GM23338 (cell line): ENCODE results near the gene CAPN15. TPM values are rescaled to one million over a fixed set of nuclear protein-coding genes. Genes with fewer than 3 reads are reported as not detected.

ENCODE experiments used
- ATAC-seq: fragments of 200-7000 bp; cut with Tn5 transposase; 3 replicates; pipeline ENCODE4 v1.9.1; 2020
- DNase-seq: peaks from one replicate; pipeline ENCODE4 v3.0.0-alpha.2; 2015; ENCODE audit warnings: low spot score
- H2AFZ ChIP-seq: fragments of 200-600 bp; sonication (generic); 2 replicates; pipeline ENCODE4 v1.8.0; 2016; ENCODE audit warnings: antibody characterized with exemption, mild to moderate bottlenecking, moderate library complexity
- H3F3A ChIP-seq: fragments of 200-600 bp; sonication (generic); replicated peaks from 2 replicates; pipeline ENCODE4 v1.8.0; 2017; ENCODE audit warnings: antibody characterized with exemption, mixed run types, low read depth
- H3K27ac ChIP-seq: fragments of 200-600 bp; sonication (generic); 2 replicates; pipeline ENCODE4 v1.6.1; 2016; ENCODE audit warnings: low read depth
- H3K27me3 ChIP-seq: fragments of 200-600 bp; sonication (generic); 2 replicates; pipeline ENCODE4 v1.8.0; 2016; ENCODE audit warnings: mild to moderate bottlenecking, mixed run types, moderate library complexity; ENCODE audit not compliant: insufficient read depth
- H3K36me3 ChIP-seq: fragments of 200-600 bp; sonication (generic); 2 replicates; pipeline ENCODE4 v1.8.0; 2016; ENCODE audit warnings: mild to moderate bottlenecking; ENCODE audit not compliant: insufficient read depth
- H3K4me1 ChIP-seq: fragments of 200-600 bp; sonication (generic); 2 replicates; pipeline ENCODE4 v1.8.0; 2016; ENCODE audit warnings: mild to moderate bottlenecking, moderate library complexity; ENCODE audit not compliant: insufficient read depth
- H3K4me2 ChIP-seq: fragments of 200-600 bp; sonication (generic); 2 replicates; pipeline ENCODE4 v1.7.1; 2017; ENCODE audit warnings: mixed run types
- H3K4me3 ChIP-seq: fragments of 200-600 bp; sonication (generic); 2 replicates; pipeline ENCODE4 v1.6.1; 2016; ENCODE audit warnings: mixed run types
- H3K79me2 ChIP-seq: fragments of 200-600 bp; sonication (generic); replicated peaks from 2 replicates; pipeline ENCODE4 v1.8.0; 2017; ENCODE audit warnings: mild to moderate bottlenecking; ENCODE audit not compliant: insufficient read depth
- H3K9me2 ChIP-seq: fragments of 200-600 bp; sonication (generic); 2 replicates; pipeline ENCODE4 v1.8.0; 2017; ENCODE audit not compliant: insufficient read depth
- H4K20me1 ChIP-seq: fragments of 200-600 bp; sonication (generic); replicated peaks from 2 replicates; pipeline ENCODE4 v1.8.0; 2017; ENCODE audit warnings: mild to moderate bottlenecking; ENCODE audit not compliant: insufficient read depth
- H3K27ac Mint-ChIP-seq: 2 replicates; pipeline ENCODE4 v1.8.0; 2020; ENCODE audit warnings: inconsistent platforms, mild to moderate bottlenecking, moderate library complexity, mixed read lengths
- H3K27me3 Mint-ChIP-seq: 3 replicates; pipeline ENCODE4 v1.8.0; 2022; ENCODE audit warnings: low read depth, mild to moderate bottlenecking, moderate library complexity, mixed read lengths, inconsistent platforms; ENCODE audit not compliant: insufficient read depth, poor library complexity
- H3K36me3 Mint-ChIP-seq: 3 replicates; pipeline ENCODE4 v1.8.0; 2021; ENCODE audit warnings: low read depth, mild to moderate bottlenecking, inconsistent platforms, moderate library complexity, mixed read lengths
- H3K4me1 Mint-ChIP-seq: 3 replicates; pipeline ENCODE4 v1.8.0; 2020; ENCODE audit warnings: mild to moderate bottlenecking, inconsistent platforms, mixed read lengths
- H3K4me3 Mint-ChIP-seq: 3 replicates; pipeline ENCODE4 v1.8.0; 2021; ENCODE audit warnings: moderate library complexity, mild to moderate bottlenecking, inconsistent platforms, mixed read lengths
- H3K9me3 Mint-ChIP-seq: 3 replicates; pipeline ENCODE4 v1.8.0; 2020; ENCODE audit warnings: moderate library complexity, mild to moderate bottlenecking, inconsistent platforms, mixed read lengths
- CREB1 ChIP-seq: fragments of 250-450 bp; sonication (Bioruptor Pico); IDR thresholded peaks from 2 replicates; pipeline ENCODE4 v1.5.0; 2020; ENCODE audit warnings: low read depth, mild to moderate bottlenecking, moderate library complexity
- CTCF ChIP-seq, 2 experiments: fragments of 200-600 bp in 1 of 2; sonication (generic) in 1 of 2; conservative IDR thresholded peaks; 2 replicates each; pipeline versions ENCODE4 v1.5.1 to v1.6.1; 2016 to 2017; ENCODE audit warnings: antibody characterized with exemption in 2 of 2, low read depth in 2 of 2, mild to moderate bottlenecking in 2 of 2, moderate library complexity in 1 of 2
- EZH2 ChIP-seq: fragments of 200-600 bp; sonication (generic); IDR thresholded peaks from one replicate; pipeline ENCODE4 v1.8.0; 2017; ENCODE audit warnings: antibody characterized with exemption, mild to moderate bottlenecking, low read depth; ENCODE audit not compliant: unreplicated experiment
- EZH2phosphoT487 ChIP-seq: fragments of 200-600 bp; sonication (generic); IDR thresholded peaks from one replicate; pipeline ENCODE4 v1.8.1; 2018; ENCODE audit warnings: antibody characterized with exemption; ENCODE audit not compliant: unreplicated experiment
- JUNB ChIP-seq: IDR thresholded peaks from one replicate; pipeline ENCODE4 v1.6.1; 2016; ENCODE audit warnings: antibody characterized with exemption; ENCODE audit not compliant: unreplicated experiment
- NANOG ChIP-seq: IDR thresholded peaks from 2 replicates; pipeline ENCODE4 v1.6.1; 2016; ENCODE audit warnings: antibody characterized with exemption, borderline replicate concordance
- POLR2AphosphoS5 ChIP-seq: IDR thresholded peaks from 2 replicates; pipeline ENCODE4 v1.6.1; 2016; ENCODE audit warnings: antibody characterized with exemption, low read depth
- STAT1 ChIP-seq: IDR thresholded peaks from one replicate; pipeline ENCODE4 v1.6.1; 2016; ENCODE audit warnings: antibody characterized with exemption; ENCODE audit not compliant: unreplicated experiment
- ZNF114 ChIP-seq: fragments of 250-450 bp; sonication (Bioruptor Pico); IDR thresholded peaks from 2 replicates; pipeline ENCODE4 v1.5.0; 2020; ENCODE audit warnings: mild to moderate bottlenecking, moderate library complexity
- ZNF331 ChIP-seq: fragments of 250-450 bp; sonication (Bioruptor Pico); IDR thresholded peaks from 2 replicates; pipeline ENCODE4 v1.5.0; 2020; ENCODE audit warnings: low read depth, mild to moderate bottlenecking, moderate library complexity
- polyA plus RNA-seq: library from polyadenylated mRNA; unstranded; fragments of >200 nt; fragmentation: Nextera tagmentation; extraction: Ambion mirVana; gene quantifications from 2 replicates; pipeline ENCODE4 v1.2.1, GENCODE V29; 2016
- total RNA-seq: library from RNA; depleted of rRNA; stranded (reverse); fragments of >200 nt; shearing (Covaris generic); gene quantifications from 2 replicates; pipeline ENCODE4 v1.2.3, GENCODE V29; 2014
- TF ChIP-seq, protein P1 (sequence below): IDR thresholded peaks from 2 replicates; pipeline ENCODE4 v1.6.1; 2016; ENCODE audit warnings: antibody characterized with exemption
- TF ChIP-seq, protein P2 (sequence below): IDR thresholded peaks from one replicate; pipeline ENCODE4 v1.6.1; 2018; ENCODE audit warnings: antibody characterized with exemption; ENCODE audit not compliant: unreplicated experiment
- TF ChIP-seq, protein P3 (sequence below): fragments of 250-450 bp; sonication (Bioruptor Pico); IDR thresholded peaks from 2 replicates; pipeline ENCODE4 v1.5.0; 2020; ENCODE audit warnings: mild to moderate bottlenecking, moderate library complexity

The CAPN15 gene
- total and polyA plus RNA-seq, 2 experiments from 2014 or later: 27.3 to 164 TPM

DNA sequence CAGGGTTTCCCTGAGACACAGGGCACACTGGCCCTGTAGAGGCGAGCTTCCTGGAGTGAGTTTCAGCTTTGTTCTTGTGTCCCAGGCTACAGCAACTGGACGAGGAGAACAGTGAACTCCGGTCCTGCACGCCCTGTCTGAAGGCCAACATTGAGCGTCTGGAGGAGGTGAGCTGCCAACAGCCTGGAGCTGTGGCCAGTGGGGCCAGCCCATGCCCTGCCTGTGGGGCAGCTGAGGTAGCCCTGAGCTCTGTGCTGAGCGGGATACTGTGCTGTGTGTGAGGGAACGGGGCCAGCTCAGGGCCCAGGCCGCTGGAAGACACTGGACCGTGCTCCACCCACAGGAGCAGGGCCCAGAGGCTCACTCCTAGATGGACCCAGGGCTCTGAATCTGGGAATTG lies 8.7 kb upstream of the CAPN15 start:
- no peak overlapping the region for H3K4me3 ChIP-seq
- no peaks in the 10 kb centered on the region for H3K36me3 ChIP-seq
- TF ChIP-seq, protein P1, sequence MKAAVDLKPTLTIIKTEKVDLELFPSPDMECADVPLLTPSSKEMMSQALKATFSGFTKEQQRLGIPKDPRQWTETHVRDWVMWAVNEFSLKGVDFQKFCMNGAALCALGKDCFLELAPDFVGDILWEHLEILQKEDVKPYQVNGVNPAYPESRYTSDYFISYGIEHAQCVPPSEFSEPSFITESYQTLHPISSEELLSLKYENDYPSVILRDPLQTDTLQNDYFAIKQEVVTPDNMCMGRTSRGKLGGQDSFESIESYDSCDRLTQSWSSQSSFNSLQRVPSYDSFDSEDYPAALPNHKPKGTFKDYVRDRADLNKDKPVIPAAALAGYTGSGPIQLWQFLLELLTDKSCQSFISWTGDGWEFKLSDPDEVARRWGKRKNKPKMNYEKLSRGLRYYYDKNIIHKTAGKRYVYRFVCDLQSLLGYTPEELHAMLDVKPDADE: no peak
- TF ChIP-seq POLR2AphosphoS5: no peak
- TF ChIP-seq ZNF331 (CRISPR knock-in tag): no peak
- TF ChIP-seq EZH2phosphoT487: no peak
- TF ChIP-seq CTCF (conservative IDR thresholded peaks at IDR 0.05; ENCODE audit: low read depth in 2 of 2): no peak
- TF ChIP-seq STAT1: no peak
- TF ChIP-seq, protein P2, sequence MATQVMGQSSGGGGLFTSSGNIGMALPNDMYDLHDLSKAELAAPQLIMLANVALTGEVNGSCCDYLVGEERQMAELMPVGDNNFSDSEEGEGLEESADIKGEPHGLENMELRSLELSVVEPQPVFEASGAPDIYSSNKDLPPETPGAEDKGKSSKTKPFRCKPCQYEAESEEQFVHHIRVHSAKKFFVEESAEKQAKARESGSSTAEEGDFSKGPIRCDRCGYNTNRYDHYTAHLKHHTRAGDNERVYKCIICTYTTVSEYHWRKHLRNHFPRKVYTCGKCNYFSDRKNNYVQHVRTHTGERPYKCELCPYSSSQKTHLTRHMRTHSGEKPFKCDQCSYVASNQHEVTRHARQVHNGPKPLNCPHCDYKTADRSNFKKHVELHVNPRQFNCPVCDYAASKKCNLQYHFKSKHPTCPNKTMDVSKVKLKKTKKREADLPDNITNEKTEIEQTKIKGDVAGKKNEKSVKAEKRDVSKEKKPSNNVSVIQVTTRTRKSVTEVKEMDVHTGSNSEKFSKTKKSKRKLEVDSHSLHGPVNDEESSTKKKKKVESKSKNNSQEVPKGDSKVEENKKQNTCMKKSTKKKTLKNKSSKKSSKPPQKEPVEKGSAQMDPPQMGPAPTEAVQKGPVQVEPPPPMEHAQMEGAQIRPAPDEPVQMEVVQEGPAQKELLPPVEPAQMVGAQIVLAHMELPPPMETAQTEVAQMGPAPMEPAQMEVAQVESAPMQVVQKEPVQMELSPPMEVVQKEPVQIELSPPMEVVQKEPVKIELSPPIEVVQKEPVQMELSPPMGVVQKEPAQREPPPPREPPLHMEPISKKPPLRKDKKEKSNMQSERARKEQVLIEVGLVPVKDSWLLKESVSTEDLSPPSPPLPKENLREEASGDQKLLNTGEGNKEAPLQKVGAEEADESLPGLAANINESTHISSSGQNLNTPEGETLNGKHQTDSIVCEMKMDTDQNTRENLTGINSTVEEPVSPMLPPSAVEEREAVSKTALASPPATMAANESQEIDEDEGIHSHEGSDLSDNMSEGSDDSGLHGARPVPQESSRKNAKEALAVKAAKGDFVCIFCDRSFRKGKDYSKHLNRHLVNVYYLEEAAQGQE: no peak
- TF ChIP-seq EZH2: no peak
- TF ChIP-seq CREB1 (CRISPR knock-in tag): no peak
- TF ChIP-seq, protein P3, sequence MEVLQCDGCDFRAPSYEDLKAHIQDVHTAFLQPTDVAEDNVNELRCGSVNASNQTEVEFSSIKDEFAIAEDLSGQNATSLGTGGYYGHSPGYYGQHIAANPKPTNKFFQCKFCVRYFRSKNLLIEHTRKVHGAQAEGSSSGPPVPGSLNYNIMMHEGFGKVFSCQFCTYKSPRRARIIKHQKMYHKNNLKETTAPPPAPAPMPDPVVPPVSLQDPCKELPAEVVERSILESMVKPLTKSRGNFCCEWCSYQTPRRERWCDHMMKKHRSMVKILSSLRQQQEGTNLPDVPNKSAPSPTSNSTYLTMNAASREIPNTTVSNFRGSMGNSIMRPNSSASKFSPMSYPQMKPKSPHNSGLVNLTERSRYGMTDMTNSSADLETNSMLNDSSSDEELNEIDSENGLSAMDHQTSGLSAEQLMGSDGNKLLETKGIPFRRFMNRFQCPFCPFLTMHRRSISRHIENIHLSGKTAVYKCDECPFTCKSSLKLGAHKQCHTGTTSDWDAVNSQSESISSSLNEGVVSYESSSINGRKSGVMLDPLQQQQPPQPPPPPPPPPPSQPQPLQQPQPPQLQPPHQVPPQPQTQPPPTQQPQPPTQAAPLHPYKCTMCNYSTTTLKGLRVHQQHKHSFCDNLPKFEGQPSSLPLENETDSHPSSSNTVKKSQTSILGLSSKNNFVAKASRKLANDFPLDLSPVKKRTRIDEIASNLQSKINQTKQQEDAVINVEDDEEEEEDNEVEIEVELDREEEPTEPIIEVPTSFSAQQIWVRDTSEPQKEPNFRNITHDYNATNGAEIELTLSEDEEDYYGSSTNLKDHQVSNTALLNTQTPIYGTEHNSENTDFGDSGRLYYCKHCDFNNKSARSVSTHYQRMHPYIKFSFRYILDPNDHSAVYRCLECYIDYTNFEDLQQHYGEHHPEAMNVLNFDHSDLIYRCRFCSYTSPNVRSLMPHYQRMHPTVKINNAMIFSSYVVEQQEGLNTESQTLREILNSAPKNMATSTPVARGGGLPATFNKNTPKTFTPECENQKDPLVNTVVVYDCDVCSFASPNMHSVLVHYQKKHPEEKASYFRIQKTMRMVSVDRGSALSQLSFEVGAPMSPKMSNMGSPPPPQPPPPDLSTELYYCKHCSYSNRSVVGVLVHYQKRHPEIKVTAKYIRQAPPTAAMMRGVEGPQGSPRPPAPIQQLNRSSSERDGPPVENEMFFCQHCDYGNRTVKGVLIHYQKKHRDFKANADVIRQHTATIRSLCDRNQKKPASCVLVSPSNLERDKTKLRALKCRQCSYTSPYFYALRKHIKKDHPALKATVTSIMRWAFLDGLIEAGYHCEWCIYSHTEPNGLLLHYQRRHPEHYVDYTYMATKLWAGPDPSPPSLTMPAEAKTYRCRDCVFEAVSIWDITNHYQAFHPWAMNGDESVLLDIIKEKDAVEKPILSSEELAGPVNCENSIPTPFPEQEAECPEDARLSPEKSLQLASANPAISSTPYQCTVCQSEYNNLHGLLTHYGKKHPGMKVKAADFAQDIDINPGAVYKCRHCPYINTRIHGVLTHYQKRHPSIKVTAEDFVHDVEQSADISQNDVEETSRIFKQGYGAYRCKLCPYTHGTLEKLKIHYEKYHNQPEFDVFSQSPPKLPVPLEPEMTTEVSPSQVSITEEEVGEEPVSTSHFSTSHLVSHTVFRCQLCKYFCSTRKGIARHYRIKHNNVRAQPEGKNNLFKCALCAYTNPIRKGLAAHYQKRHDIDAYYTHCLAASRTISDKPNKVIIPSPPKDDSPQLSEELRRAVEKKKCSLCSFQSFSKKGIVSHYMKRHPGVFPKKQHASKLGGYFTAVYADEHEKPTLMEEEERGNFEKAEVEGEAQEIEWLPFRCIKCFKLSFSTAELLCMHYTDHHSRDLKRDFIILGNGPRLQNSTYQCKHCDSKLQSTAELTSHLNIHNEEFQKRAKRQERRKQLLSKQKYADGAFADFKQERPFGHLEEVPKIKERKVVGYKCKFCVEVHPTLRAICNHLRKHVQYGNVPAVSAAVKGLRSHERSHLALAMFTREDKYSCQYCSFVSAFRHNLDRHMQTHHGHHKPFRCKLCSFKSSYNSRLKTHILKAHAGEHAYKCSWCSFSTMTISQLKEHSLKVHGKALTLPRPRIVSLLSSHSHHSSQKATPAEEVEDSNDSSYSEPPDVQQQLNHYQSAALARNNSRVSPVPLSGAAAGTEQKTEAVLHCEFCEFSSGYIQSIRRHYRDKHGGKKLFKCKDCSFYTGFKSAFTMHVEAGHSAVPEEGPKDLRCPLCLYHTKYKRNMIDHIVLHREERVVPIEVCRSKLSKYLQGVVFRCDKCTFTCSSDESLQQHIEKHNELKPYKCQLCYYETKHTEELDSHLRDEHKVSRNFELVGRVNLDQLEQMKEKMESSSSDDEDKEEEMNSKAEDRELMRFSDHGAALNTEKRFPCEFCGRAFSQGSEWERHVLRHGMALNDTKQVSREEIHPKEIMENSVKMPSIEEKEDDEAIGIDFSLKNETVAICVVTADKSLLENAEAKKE (CRISPR knock-in tag): no peak
- no peak for TF ChIP-seq NANOG
- no peak for TF ChIP-seq JUNB
- no peak for TF ChIP-seq ZNF114 (CRISPR knock-in tag)
- H3K4me1 ChIP-seq: no peaks in the 10 kb centered on the region
- H3K27ac ChIP-seq: no peak overlapping the region
- H3K9me3 Mint-ChIP-seq: no peaks in the 10 kb centered on the region
- peaks cover 14% of the 10 kb centered on the region for H3K36me3 Mint-ChIP-seq
- H3K79me2 ChIP-seq: no peaks in the 10 kb centered on the region
- no peaks in the 10 kb centered on the region for H3K27me3 ChIP-seq
- H3K4me2 ChIP-seq: no peak overlapping the region
- H3F3A ChIP-seq: no peaks in the 10 kb centered on the region
- H3K9me2 ChIP-seq: no peaks in the 10 kb centered on the region
- 0 out of 3 replicates have a peak, but pooled peaks cover 2% of the 10 kb centered on the region for H3K4me1 Mint-ChIP-seq
- H3K4me3 Mint-ChIP-seq: no peak overlapping the region
- ATAC-seq (no peak), DNase-seq (no peak)
- no peaks in the 10 kb centered on the region for H4K20me1 ChIP-seq
- no peak overlapping the region for H2AFZ ChIP-seq
- no peak overlapping the region for H3K27ac Mint-ChIP-seq
- peaks cover 14% of the 10 kb centered on the region for H3K27me3 Mint-ChIP-seq
